Globus pallidus (tissue), 1 donor: ENCODE measurements around the gene ERICH4.
"Not testable (repeated sequence)": the region's sequence is repeated elsewhere in the genome, so short reads cannot be mapped to it uniquely, and the experiment has no call there.

ENCODE experiments used
- DNase-seq: peaks from one replicate; pipeline ENCODE4 v3.0.0-alpha.2; 2015; ENCODE audit warnings: low spot score

The ERICH4 gene

GRCh38 chr19:41435376-41435775 is 7.6 kb upstream of the ERICH4 start:
- DNase-seq = not testable (repeated sequence)

- no peak for DNase-seq
These were observed 6.9 kb upstream of the ERICH4 start for GRCh38 chr19:41435936-41436673.

- DNase-seq = no peak
These were observed 6.3 kb upstream of the ERICH4 start for GRCh38 chr19:41436674-41436951.

- no peak for DNase-seq
These were observed 4.9 kb upstream of the ERICH4 start for GRCh38 chr19:41437944-41438574.

- DNase-seq = peak; percentile 96
These were observed 3.3 kb upstream of the ERICH4 start, which contains the start of gene DMAC2 for GRCh38 chr19:41439441-41440222. Gene DMAC2, minus strand, starts transcription at chr19:41439912. Its CDS starts 13 bp downstream, at chr19:41439899.

GRCh38 chr19:41441321-41441945 is 1.5 kb upstream of the ERICH4 start:
- DNase-seq = no peak

GRCh38 chr19:41443813-41444455 is 978 bp downstream of the ERICH4 start:
- no peak for DNase-seq

- no peak for DNase-seq
These were observed 2.6 kb downstream of the ERICH4 start for GRCh38 chr19:41445575-41445974.

- no peak for DNase-seq
These were observed 4.9 kb downstream of the ERICH4 start for GRCh38 chr19:41447732-41448332.

GRCh38 chr19:41449079-41449864 is 6.3 kb downstream of the ERICH4 start:
- DNase-seq = peak; percentile 59

- no peak for DNase-seq
These were observed 6.9 kb downstream of the ERICH4 start for GRCh38 chr19:41449865-41450178.

- DNase-seq = no peak
These were observed 9.8 kb downstream of the ERICH4 start for GRCh38 chr19:41452584-41453275.

- DNase-seq = no peak
These were observed 13.0 kb downstream of the ERICH4 start for GRCh38 chr19:41455936-41456335.

GRCh38 chr19:41456342-41456918 is 13.5 kb downstream of the ERICH4 start:
- DNase-seq = no peak

- DNase-seq = no peak
These were observed 14.3 kb downstream of the ERICH4 start for GRCh38 chr19:41457241-41457640.

GRCh38 chr19:41462497-41462896 is 19.5 kb downstream of the ERICH4 start:
- DNase-seq = no peak

- not testable (repeated sequence) for DNase-seq
These were observed 20.6 kb downstream of the ERICH4 start for GRCh38 chr19:41463257-41464256.

GRCh38 chr19:41476583-41476982 is 33.6 kb downstream of the ERICH4 start:
- DNase-seq = no peak

GRCh38 chr19:41478171-41478570 is 35.2 kb downstream of the ERICH4 start:
- no peak for DNase-seq
